Dedifferentiated amniotic fluid mesenchymal stem cell (primary cell): ENCODE results near the gene ANXA2.

ENCODE experiments used
- DNase-seq: peaks from one replicate; pipeline ENCODE4 v3.0.0-alpha.2; 2016; ENCODE audit errors: extremely low spot score

Gene ANXA2

DNA sequence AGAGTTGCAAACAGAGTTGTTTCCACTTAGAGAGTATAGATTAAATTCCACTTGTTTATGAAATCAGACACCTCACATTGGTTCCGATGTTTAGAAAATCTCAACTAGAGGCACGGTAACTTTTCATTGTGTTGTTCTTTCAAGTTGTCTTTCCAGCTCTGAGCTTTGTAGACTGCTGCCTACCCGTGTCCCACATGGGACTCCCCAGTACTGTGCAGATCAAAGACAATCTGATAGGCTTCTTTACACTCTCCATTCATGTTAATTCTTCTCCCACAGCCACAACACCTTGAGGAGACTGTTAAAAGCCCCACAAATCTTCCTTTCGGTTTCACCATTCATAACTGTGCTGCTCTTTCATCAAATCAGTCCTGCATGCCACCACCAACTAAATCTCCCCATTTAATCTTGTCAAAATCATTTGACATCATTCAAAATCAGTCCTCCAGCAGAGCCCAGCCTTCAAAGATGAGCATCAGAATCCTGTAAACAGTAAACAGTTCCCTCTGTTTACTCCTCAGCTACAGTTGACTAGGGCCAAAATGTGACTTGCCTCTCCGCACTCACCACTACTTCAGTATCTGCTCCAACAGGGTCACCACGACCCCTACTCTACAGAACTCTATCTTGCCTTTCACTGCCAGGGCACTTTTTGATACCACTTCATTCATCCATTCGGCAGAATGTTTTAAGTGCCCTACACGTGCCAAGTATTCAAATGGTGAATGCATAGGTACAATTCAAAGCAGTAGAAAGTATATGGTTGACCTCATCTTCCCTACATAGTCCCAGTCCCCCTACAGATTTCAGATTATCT is 8.3 kb downstream of the ANXA2 start:
- no peak for DNase-seq

DNA sequence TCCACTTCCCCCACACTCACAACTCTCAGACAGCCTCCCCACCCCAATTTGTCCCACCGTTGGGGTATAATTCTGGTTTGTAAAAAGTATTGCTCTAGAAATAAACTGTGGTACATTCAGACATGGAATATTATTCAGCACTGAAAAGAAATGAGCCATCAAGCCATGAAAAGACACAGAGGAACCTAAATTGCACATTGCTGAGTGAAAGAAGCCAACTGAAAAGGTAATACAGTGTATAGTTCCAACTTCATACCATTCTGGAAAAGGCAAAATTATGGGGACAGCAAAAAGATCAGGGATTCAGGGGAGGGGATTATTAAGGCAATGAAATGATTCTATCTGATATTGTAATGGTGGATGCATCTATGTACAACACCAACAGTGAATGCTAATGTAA is 10.5 kb downstream of the ANXA2 start:
- no peak for DNase-seq

DNA sequence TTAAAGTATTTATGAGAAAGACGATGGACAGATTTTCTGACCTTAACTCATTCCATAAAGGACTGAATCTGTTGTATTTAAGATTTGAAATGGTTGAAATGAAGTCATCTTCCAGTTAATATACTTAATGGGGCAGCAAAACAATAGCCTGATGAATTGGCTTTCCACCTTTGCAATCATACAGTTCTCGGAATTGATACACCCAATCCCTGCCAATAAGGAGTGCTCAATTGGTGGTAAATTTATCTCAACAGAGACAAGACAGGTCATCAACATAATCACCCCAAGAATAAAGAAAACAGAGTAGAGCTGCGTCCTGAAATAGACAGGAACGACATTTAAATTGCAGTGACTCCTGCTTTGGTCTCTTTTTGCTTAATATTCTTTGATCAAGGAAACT is 11.2 kb downstream of the ANXA2 start:
- DNase-seq: no peak

DNA sequence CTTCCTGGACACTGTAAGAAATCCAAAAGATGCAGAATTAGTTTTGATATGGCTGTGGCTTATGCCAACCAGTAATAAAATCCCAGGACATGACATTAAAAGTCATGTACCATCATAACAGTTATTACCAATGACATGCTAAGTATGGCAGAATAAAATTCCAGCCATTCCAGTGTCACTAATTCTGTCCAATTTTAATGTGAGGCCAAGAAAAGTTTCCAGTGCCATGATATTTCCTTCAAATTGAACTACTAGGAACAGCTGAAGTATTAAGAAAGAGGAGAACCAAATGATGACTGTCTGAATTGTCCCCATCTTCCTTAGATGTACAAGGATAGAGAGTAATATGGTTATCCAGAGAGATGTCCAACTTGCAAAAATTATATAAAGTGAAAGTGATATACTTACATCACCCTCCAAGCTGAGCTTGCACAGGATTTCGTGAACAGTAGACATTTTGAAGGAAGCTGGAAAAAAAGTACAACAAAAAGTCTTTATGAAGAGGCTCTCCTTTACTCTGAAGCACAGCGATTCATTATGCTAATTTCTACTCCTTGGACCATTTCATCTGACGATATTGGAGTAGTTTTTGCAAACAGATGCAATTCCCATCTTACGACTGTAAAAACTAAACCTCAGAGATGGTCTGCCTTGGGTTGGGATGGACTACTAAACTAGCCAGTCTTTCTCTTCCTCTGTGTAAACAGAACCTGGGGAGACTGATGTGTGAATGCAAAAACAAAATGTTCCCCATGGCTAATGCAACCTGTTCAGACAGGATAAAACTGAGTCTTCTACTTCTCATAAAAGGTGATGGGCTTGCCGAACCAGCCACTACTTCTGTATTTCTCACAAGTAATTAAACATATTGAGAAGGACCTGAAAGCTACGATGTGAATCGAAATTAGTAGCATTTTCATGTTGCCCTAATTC is 11.9 kb downstream of the ANXA2 start:
- no peak for DNase-seq

DNA sequence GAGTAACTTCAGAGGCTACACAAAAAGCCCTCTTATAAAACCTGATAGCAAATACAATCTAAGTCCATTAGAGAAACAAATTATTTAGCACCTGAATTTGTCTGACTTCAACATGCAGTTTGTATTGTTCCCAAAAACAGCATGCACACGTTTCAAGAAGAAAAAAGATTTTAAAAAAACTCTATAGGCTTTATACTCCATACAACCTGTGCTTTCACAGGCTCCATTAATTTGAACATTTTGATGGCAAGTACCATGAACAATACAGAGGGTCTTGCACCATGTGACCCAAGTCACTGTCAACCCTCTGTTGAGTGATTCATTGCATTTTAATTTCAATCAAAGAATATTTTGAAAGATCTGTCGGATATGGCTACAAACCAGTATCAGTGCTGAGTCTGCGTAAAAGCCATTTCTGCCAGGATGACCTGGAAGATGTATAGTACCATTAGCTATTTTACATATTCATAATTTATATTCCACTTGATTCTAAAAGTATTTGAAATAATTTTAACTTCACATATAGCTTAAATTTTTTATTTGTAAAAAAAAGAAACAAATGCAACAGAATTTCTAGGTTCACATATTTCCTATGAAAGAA is 13.2 kb downstream of the ANXA2 start:
- DNase-seq: no peak

DNA sequence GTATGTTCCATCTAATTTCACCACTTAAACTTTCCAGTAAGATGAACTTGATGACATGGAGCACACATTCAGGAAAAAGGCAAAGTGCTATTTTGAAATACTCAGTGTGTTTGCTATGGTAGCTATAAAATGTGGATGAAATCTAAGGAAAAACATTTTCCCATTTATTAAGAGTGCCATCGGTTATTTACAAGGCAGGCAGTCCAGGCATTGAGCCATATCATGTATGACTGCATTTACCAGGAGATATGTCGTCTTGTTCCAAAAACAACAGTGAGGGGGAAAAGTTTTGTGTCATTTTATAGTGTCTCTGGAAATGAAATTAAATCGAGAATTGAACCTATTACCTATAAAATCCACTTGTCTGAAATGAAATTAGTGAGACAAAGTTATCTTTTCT is 13.7 kb downstream of the ANXA2 start:
- no peak for DNase-seq

DNA sequence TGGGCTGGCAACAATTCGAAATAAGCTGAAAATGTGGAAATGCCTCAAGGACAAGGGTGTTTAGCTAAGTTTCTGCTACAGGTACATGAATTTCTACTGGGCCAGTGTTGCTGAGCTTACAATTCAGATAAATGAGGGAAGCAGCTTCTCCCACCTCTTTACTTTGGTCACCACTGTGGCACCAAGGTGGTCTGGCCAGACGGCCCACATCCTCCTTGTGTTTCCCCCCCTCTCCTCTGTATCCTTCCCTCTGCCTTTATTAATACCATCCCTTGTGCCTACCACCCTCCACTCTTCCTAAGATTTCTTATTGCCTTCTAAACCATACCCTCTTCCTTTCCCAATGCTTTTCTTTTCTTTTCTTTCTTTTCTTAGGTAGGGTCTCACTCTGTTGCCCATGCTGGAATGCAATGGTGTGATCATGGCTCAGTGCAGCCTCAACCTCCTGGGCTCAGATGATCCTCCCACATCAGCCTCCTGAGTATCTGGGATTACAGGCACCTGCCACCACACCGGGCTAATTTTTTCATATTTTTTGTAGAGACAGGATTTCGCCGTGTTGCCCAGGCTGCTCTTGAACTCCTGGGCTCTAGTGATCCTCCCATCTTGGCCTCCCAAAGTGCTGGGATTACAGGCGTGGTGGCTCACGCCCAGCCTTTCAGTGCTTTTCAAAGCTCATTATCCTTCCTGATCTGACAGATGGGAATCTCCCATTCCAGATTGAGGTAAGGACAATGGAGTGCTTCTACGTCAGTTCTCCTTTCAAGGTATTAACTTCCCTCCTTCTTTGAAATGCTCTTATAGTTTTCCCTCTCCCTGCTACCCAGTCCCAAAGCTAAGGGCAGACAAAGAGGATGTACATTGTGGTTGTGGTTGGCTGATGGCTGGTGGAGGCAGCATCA is 14.8 kb downstream of the ANXA2 start:
- no peak for DNase-seq

DNA sequence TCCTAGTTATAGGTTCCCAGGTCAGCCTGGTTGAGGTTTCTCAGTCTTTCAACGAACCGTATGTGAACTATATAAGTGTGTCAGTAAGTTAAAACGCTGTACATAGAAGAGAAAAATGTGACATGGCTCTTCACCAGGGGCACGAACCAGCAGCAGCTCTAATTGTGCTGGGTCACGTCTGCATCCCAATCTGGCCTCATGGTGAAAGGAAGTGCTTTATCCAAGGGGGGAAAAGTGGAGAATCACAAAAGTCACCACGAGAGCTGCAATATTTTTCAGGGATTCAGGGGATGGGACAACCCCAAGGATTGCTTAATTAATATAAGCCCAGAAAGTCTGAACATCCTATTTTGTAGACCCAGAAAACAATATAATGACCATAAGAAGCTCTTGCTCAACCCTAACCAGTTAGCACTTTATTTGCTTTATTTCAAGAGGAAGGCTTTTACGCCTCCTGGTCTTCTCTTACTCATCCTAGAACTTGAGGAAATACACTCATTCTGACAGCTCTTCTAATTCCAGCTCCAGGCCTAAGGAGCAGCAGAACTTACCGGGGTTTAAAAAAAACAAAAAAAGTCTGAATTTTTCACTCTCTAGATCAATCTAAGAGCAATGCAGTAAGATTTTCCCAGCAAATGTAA is 16.5 kb downstream of the ANXA2 start:
- DNase-seq: no peak

DNA sequence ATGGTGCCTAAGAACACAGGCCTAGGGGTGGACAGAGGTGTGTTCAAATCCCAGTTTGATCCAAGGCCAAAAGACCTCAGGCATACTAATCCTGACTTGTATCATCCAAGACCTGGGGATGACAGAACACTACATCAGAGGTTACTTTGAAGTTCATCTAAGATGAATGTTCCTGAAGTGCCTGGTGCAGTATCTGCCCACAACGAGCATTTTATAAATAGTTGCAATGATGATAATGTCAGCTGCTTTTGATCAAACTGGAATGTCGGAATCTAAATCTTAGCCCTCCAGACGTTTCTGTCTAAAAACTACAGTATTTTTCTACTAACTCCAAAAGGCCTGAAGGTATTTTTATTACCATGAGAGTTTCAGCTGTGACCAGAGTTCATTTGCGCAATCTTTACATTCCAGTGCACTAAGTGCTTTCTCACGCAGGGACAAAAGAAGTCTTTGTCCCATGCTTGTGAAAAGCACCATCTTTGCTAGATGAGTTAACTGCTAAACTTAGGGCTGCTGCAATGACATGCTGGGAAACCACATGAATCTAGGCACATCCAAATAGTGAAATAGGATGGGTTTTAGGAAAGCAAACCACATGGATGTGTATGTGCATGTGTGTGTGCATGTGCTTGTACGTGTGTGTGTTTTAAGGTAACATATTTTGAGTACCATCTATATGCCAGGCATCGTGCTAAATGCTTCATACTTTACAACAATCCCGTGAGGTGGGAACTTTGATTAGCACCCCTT is 18.1 kb downstream of the ANXA2 start:
- peak; percentile 97 for DNase-seq

DNA sequence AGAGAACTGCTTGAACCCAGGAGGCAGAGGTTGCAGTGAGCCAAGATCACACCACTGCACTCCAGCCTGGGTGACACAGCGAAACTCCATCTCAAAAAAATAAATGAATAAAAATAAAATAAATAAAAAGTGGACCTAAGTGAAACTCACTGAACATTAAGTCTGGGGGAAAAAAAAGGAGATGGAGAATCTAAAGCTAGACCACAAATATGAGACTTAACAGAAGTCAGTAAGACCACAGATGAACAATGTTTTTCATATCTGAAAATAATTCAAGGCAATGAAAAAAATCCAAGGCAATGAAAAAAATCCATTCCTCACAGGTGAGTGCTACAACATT is 18.6 kb downstream of the ANXA2 start:
- DNase-seq: no peak

DNA sequence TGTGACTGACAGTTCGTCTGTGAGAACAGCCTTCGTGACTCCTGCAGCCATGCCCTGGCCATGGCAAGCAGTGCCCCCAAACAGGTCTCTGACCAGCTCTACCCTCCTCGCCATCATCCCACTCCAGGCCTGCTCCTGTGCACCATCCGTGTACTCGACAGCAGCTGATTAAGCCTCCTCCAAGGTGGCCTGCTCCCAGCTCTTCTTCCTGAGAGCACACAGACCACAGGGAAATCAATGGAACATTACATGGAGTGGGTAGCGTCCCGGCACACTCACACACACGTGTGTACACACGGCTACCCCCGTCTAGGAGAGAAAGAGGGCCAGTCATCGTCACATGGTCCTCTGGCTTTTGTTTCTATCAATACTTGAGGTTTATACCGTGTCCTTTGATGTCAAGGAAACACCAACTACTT is 21.1 kb downstream of the ANXA2 start:
- DNase-seq: no peak

DNA sequence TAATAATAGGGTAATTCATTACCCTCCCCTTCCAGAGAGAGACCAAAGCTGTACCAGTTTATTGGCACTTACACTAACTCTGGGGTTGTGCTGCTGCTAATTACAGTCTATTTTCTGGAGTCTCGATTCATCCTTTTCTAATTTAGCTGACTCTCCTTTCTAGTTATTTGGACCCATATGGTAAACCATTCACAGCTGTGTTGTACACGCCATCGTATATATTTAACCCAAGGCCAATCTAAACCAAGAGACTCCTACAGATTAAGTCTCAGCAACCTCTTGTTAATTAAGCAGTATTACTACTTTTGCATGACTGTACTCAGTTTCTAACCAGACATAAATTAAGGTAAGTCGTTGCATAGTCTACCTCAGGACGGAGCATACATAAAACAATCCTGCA is 22.5 kb downstream of the ANXA2 start:
- no peak for DNase-seq

DNA sequence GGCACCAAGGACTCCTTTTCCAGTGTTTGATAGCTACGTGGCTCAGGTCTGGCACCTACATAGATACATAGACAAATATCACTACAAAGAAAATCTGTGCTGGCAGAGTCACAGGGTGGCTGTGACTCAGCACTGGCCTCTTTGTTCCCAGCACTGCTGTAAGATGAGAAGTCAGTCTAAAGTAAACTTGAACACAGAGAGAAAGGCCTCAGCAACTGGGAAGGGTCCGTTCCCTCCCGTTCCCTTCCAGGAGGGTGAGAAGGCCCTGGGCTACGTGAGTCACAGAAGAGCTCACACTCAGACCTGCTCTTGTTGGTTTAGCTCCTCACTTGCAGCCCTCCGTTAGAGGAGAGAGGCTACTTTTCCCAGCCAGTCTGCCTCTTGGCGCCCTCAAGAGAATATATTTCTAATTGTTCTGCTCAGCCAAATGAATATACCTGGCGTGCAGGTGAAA is 23.1 kb downstream of the ANXA2 start:
- DNase-seq: peak; percentile 93

DNA sequence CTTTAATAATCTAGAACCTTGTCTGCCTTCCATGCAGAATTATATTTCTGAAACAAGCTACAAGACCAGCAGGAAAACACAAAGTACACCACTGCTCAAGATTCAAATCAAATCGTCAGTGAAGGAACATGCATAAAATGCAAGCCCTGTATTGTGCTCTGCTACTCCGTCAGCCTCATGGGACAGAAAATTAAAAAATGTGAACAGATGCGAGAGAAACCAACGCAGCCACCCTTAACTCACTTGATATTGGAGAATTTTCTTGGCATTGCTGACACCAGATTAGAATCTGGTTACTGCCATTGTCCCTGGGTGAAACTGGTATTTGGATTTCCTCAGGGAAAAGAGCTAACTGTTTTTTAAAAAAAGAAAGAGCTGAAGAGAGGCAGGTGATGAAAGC is 23.6 kb downstream of the ANXA2 start:
- no peak for DNase-seq

DNA sequence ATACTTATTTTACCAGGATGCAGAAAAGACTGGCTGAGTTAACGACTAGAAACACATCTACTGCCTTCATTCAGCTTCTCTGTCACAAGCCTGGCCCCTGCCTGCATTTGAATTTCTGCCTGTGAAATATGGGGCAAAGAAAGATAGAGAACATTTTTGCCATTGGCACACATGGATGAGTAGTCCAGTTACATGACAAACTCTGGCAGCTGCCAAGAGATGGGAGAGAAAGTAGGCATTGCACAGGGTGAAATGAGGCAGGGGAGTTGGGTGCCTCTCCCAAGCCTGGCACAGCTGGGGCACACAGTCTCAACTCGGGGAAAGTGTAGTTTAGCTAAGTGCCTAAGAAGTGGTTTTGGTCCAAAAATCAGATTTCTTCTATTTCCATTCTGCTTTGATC is 24.0 kb downstream of the ANXA2 start:
- DNase-seq: no peak

DNA sequence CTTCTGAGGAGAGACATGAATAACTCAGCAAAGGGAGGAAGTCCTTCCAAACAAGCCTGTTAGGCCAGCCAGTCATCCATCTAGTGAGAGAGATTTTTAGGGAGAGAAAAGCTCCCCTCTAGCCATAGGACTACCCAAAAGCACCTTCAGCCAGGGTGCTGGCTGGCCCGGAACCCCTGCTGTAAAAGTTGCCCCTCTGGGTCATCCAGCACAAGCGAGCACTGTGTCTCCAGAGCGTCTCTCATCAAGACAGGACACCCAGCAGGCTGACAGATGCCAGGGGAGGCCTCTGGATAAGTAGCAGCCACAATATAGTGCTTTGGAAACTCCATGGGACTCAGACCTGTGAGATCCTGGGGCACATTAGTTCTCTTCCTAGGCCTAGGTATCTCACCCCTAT is 24.5 kb downstream of the ANXA2 start:
- no peak for DNase-seq

DNA sequence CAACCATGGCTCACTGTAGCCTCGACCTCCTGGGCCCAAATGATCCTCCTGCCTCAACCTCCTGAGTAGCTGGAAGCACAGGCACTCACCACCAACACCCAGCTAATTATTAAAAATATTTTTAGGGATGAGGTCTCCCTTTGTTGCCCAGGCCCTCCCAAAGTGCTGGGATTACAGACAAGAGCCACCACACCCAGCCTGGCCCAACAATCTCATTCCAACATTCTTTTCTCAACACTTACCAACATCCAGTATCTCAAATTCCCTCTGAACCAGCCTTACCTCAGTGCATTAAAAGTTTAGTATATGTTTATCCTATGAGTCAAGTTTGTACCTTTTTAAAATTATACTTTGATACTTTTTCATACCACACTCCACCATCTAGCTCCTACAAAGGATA is 25.0 kb downstream of the ANXA2 start:
- no peak for DNase-seq

DNA sequence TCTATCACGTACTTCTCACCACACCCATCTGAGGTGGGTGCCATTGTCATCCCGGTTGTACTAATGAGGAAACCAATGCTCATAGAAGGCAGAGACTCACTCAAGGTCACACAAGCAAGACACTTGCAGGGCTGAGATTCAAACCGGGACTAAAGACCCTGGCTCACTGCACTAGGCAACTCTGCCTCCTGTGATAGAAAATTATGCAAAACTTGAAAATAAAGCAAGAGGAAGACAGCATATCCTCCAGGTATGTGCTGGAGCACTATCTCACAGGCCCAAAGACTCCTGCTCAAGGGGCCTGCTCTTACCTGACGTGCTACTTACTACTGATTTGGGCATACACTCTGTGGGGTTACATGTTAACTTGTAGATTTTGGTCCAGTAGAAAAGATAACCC is 25.6 kb downstream of the ANXA2 start:
- DNase-seq: no peak

DNA sequence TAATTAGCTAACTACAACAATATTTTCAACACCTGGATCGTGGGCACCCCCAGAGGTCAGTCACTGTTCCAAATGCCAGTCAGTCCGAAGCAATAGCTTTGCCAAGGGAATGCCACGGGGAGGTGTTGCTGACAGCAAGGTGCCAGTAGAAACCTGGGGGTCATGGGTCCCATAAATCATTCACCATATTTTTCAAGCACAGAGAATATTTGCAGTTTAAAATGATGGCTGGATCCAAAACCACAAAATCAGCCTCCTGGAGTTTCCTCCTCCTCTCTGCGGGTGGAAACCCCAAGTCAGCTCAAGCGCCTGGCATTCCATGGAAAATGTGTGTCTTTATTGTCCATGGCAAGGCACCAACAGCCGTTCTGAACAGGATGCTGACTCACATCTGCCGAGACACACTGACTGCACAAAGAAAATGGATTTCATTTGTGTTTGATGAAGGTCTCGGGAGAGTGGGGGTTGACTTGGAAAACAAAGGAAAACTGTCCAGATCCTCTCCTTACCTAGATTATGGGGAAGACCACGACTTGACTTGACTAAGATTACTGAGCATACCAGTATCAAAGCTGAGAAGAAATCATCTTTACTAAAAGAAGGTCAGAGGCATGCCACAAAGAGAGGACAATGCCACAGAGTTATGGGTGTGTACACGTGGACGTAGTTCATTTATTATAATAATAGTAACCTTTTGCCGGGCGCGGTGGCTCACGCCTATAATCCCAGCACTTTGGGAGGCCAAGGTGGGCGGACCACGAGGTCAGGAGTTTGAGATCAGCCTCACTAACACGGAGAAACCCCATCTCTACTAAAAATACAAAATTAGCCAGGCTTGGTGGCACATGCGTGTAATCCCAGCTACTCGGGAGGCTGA is 26.4 kb downstream of the ANXA2 start:
- peak; percentile 99 for DNase-seq

DNA sequence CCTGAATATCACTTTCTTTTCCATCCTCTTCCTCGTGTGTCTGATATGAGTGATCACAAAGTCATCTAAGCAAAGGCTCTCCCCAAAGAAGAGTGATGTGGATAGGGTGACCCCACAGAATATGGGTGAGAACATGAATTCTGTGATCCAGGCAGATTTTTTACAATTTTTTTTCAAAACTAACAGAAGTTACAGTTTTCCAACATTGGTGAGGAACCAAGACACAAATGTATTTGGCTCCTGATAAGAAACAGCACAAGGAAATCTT is 27.0 kb downstream of the ANXA2 start:
- DNase-seq: no peak
